SH-SY5Y (cell line): ENCODE measurements around the gene PITPNC1.

Source experiments
- GATA2 ChIP-seq: IDR thresholded peaks from 2 replicates; pipeline ENCODE4 v1.6.1; 2011; ENCODE audit warnings: mild to moderate bottlenecking, low read depth, low read length
- GATA3 ChIP-seq: IDR thresholded peaks from 2 replicates; pipeline ENCODE4 v1.6.1; 2011; ENCODE audit warnings: low read depth, mild to moderate bottlenecking, low read length, moderate library complexity

PITPNC1 gene

DNA sequence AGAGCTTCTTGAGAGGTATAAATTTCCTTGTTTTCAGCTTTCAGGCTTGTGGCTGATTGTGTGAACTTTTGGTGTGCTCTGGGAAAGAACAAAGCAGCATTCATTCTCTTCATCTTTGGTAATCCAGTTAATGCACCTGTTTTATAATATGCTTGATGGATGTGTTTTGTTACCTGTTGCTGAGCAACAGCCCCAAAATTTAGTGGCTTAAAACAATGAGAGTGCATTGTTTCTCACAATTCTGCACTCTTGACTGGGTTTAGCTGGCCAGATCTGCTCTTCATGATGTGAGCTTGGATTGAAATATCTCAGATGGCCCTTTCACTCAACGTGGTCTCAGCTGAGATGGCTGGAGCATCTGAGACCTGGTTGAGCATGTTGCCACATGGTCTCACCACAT, 281.9 kb downstream of the PITPNC1 start:
- TF ChIP-seq GATA3 (no peak), GATA2 (no peak)

DNA sequence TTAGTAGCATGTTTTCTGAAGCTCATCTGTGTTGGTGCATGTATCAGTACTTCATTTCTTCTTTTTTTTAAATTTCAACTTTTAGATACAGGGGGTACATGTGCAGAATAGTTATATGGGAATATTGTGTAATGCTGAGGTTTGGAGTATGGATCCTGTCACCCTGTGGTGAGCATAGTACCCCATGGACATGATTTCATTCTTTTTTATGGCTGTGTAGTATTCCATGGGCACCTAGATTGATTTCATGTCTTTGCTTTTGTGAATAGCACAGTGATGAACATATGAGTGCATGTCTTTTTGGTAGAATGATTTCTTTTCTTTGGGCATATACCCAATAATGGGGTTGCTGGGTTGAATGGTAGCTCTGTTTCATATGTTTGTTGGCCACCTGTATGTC, 285.6 kb downstream of the PITPNC1 start:
- TF ChIP-seq GATA3 (no peak), GATA2 (no peak)

DNA sequence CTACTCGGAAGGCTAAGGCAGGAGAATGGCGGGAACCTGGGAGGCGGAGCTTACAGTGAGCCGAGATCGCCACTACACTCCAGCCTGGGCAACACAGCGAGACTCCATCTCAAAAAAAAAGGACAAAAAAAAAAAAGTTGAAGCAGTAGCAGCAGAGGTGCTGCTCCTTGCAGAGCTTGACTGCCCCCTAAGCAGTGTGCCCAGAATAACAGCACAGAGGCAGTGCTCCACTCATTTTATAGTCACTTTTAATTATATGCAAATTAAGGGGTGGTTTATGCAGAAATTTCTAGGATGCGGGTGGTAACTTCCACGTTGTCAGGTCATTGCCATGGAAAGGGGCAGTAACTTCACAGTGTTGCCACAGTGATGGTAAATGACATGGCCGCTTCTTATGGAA, 286.4 kb downstream of the PITPNC1 start:
- no peak for TF ChIP-seq GATA2
- no peak for TF ChIP-seq GATA3

DNA sequence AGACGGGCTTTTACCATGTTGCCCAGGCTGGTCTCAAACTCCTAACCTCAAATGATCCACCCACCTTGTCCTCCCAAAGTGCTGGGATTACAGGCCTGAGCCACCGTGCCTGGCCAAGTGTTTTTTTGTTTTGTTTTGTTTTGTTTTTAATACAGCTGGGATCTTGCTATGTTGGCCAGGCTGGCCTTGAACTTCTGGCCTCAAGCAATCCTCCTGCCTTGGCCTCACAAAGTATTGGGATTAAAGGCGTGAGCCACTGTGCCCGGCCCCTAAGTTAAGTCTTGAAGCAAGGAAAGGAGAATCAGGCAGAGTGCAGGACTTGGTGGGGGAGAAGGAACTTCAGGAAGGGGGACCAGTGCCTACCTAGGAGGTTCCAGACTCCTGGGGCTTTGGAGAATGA, 288.9 kb downstream of the PITPNC1 start:
- TF ChIP-seq GATA2 (no peak), GATA3 (no peak)

DNA sequence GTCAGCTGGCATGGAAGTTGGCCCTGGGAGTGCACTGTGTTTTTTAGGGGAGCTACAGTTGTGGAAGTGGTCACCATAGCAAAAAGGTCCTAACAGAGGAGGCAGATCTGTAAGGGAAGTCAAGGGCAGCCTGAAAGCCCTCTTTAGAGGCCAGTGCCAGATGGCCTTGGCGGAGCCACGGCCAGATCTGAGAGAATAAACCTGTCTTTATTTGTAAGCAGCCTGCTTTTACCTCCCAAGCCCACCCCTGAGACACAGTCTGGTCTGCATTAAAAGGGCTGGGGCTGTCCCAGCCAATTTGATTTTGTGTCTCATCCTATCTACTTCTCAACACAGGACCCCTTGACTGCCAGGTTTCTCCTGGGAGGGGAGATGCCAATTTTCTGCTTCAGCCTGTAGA, 289.6 kb downstream of the PITPNC1 start:
- TF ChIP-seq GATA2 (no peak), GATA3 (no peak)

DNA sequence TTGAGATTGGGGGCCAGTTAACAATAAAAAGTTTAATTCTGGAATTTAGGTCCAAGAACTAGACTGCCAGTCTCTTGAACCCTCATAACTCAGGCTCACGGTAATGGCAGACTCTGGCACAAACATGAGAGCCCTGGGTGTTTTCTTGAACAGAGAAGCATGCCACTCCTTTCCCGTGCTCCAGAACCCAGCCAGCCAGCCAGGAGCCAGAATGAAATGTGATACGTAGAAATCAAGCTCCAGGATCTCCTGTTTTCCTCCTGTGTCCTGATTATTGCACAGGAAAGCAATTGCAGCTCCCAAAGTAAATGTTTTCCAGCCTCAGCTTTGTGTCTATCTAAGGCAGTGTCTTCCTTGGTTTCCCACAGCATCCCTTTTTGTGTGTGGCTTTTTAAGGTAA, 294.4 kb downstream of the PITPNC1 start:
- peak; percentile 46; the same call in 1 of the 2 replicates for TF ChIP-seq GATA3
- peak; percentile 77 for TF ChIP-seq GATA2

DNA sequence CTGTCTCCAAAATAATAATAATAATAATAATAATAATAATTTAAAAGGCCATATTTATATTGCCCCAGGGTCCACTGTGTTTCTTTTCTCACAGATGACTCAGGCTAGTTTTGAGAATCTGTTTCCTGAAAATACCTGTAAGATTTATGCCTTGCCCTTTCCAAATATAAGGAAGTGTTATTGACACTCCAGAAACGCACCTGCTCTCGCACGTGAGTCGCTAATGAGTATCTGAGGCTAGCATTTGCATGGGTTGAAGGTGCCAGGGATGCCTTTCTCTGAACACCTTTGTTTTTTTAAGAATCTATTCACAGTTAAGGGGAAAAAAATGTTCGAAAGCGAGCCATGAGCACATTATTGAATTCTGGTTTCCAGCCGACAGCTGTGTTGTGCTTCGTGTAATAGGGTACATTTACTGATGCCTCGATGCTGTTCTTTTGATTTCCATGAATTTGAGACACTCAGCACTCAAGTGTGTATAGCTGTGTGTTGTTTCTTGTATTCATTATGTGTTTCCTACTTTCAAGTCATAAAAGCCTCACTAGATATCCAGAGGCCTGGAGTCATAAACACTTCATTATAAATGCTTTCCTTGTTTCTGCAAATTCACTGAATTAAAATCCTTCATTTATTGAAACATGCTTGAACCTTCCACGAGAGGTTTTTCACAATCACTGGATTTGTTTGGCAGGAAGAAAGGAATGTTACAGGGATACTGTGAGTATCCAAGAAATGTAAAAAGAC, 295.7 kb downstream of the PITPNC1 start:
- no peak for TF ChIP-seq GATA3
- TF ChIP-seq GATA2 = no peak

DNA sequence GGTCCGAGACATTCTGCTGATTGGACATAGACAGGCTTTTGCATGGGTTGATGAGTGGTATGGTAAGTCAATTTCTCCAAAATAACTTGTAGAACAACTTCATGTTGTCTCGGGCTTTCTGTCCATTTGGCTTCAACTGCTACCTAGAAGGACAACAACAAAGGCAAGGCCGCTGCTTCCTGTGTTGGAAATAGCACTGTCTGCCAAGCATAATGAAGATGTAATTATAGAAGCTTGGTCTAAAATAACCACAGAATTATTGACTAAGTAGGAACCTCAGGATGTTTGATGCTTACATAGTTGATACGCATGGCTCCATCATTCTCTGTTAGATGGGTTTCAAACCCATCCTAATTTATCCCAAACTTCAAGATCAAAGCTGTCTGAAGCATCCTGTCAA, 298.4 kb downstream of the PITPNC1 start:
- TF ChIP-seq GATA2 (no peak), GATA3 (no peak)

DNA sequence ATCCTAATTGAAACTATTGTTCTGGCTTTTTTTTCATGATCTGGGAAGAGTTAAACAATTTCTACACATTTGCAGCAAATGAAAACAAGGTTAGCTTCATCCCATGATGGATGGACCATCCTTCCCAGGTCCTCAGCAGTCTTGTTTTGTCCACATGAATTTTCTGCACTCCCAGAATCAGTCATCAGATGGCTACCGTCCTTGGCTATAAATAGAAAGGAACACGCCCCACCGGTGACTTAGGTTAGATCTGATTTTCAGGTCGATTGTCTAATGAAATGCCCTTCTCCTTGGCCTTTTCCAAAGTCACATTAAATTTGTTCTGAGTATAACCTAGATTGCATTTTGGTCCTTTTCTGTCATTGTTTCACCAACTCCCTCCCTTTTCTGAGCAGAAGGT, 299.2 kb downstream of the PITPNC1 start:
- TF ChIP-seq GATA3 (no peak), GATA2 (no peak)

DNA sequence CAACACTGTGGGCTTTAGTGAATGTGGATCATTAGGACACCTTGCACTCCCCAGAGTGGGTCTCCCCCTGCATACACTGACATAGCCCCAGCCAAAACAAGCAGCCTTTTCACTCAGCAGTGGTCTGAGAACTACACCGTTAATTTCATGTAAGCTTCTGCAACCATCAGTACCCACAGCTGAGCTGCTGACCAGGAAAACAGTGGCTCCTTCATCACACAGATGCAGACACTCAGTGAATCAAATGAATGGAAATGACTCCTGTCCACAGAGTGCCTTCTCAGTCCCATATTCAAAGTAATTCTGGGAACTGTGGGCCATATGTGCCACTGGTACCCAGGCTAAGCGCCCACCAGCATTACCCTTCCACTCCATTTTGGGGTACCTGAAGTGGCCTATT, 301.3 kb downstream of the PITPNC1 start:
- TF ChIP-seq GATA3 (no peak), GATA2 (no peak)

DNA sequence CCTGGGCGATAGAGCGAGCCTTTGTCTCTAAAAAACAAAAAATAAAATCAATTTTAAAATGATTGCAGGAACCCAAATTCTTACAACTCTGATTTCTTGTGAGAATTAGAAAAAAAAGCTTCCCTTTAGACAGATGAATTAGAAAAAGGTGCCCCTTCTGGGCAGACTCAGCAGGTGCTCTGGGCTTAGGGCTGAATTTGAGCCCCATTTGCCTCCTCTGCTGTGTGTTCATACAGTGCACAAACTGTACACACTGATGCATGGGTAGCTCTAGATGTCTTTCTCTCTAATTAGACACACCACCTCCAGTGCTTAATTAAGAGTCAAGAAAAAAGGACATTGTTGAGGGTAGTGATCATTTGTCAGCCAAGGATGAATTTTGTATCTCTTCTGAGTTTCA, 302.1 kb downstream of the PITPNC1 start:
- TF ChIP-seq GATA2 (no peak), GATA3 (no peak)

DNA sequence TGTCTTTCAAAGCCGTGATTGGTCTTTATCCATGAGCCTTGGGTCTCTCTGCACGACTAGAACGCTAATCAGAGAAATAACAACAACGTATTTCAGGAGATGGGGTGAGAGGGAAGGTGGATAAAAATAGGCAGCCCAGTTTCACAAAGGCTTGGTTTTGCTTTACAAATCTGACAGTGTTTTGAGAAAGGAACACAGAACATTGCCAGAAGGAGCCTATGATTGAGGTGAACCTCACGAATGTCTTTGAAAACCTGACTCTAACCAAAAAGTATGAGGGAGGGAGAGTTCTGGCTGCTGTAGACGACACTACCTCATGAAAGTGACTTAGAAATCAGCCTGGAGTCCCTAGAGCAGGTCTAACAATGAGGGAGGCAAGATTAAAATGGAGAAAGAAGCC, 302.6 kb downstream of the PITPNC1 start:
- TF ChIP-seq GATA3 (no peak), GATA2 (no peak)

DNA sequence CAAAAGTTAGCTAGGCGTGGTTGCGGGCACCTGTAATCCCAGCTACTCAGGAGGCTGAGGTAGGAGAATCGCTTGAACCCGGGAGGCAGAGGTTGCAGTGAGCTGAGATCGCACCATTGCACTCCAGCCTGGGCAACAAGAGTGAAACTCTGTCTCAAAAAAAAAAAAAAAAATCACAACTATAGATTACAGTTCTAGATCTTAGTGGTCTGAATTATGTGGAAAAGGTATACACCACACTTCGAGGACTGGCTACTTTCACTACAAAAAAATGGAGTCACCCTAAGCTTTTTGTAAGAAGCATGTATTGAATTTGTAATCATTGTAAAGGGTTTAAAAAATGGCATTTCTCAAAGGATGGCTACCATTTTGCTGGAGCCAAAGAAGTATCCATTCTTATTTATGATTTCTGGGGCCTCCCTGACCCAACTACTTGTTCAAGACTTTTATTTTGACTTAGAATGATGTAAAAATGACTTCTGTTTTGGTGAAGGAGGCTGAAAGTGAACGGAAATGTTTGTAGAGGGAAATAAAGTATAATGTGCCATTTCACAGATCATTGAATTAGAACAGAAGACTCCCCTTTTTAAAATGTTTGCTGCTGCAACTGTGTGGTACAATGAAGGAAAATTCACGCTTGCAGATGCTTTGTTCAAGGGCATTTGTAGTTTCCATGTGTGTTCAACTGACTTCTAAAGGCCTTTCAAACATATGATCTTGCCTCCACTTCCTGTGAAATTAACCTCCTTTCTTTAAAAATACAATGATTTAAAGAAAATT, 303.6 kb downstream of the PITPNC1 start:
- TF ChIP-seq GATA3 (no peak), GATA2 (no peak)

DNA sequence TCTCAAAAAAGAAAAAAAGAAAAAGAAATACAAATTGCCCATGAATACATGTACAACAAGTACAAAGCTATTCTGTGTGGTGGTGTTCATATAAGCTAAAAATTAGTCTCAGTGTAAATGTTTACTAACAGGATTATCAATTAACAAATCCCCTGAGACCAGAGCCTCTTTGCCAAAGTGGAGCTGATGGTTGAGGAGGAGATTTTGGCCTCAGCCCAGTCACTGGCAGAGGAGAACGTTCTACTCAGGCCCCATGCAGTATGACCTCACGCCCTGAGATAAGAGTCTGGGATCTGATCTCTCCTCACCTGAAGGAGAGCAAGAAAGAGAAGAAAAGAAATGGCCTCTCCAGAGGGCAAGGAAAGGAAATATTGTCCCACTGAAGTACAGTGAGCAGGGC, 305.1 kb downstream of the PITPNC1 start:
- TF ChIP-seq GATA3 (no peak), GATA2 (no peak)

DNA sequence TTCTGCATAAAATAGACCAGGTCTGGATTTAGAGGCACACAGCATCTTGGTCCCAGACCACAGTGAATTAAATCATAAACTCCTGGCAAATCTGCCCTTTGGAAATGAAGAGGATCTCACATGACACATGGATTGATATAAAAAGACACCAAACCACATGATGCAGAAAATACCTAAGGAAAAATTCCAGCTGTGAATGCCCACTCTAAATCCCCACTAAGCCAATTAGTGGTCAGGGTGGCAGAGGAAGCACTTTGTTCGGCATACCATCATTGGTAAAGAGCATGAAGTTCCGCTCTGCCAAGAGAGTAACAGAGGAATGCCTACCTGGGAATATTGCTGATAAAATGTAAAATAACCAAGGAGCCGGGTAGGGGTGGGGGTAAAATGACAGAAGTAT, 308.3 kb downstream of the PITPNC1 start:
- no peak for TF ChIP-seq GATA2

DNA sequence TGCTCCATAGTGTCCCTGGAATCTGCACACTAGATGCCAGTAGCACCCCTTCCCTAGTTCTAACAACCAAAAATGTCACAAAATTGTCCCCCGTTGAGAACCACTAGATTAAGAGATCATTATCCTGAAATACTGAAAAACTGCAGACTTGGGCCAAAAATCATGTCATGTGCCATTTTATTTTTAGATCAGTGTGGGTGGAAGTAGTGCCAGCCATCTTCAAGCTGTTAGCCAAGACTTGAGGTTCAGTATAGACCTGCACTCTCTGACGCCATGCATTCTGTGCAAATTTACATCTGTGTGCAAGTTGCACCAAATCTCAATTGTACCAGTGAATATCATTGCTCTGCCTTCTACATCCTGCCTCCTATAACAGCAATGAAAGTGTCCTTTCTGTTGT, 309.2 kb downstream of the PITPNC1 start:
- TF ChIP-seq GATA2 = no peak
- no peak for TF ChIP-seq GATA3
